Peyer's patch (tissue), 4 donors: Measurements from ENCODE around the gene LENG1. TPM values are rescaled to one million over a fixed set of nuclear protein-coding genes. Genes with fewer than 3 reads are reported as not detected.

Experiments
- DNase-seq, 3 donors: peaks; one replicate each; pipeline ENCODE4 v3.0.0-alpha.2; 2017 to 2019
- H3K27ac ChIP-seq, 4 donors: fragments of 200-600 bp; sonication (generic); one replicate each; pipeline ENCODE4 v1.5.1; 2016 to 2019
- H3K27me3 ChIP-seq, 2 donors: fragments of 200-600 bp; sonication (generic); one replicate each; pipeline ENCODE4 v1.5.1; 2019
- H3K36me3 ChIP-seq, 3 donors: fragments of 200-600 bp; sonication (generic); one replicate each; pipeline ENCODE4 v1.5.1; 2016 to 2019
- H3K4me1 ChIP-seq, 4 donors: fragments of 200-600 bp; sonication (generic); one replicate each; pipeline ENCODE4 v1.5.1; 2016 to 2019
- H3K4me3 ChIP-seq, 4 donors: fragments of 200-600 bp; sonication (generic); 1 replicate in 3 of 4; 2 replicates in 1 of 4; pipeline ENCODE4 v1.5.1; 2016 to 2019; ENCODE audit warnings: mild to moderate bottlenecking in 1 of 4
- H3K9me3 ChIP-seq, 4 donors: fragments of 200-600 bp; sonication (generic); one replicate each; pipeline ENCODE4 v1.5.1; 2016 to 2019; ENCODE audit warnings: mild to moderate bottlenecking in 1 of 4
- CTCF ChIP-seq, 6 experiments: fragments of 450-650 bp in 4 of 6; fragments of 200-600 bp in 2 of 6; sonication (generic) in 1 of 6; IDR thresholded peaks; one replicate each; pipeline ENCODE4 v1.5.1; 2017 to 2019; ENCODE audit warnings: antibody characterized with exemption in 6 of 6, mild to moderate bottlenecking in 3 of 6, moderate library complexity in 1 of 6
- POLR2A ChIP-seq, 2 donors: fragments of 450-650 bp; IDR thresholded peaks; one replicate each; pipeline ENCODE4 v1.5.1; 2017; ENCODE audit warnings: antibody characterized with exemption in 2 of 2, mild to moderate bottlenecking in 2 of 2, moderate library complexity in 2 of 2
- total RNA-seq, 4 donors: library from RNA; depleted of rRNA; stranded (reverse); fragments of >200 nt; gene quantifications; one replicate each; pipeline ENCODE4 v1.1.0, GENCODE V29; 2016

Gene LENG1
- total RNA-seq, 4 donors from 2014 or later = 2.9 to 28.9 (median 6.8) TPM

- Histone ChIP-seq H3K4me1 (peaks cover 0 to 46% (median 14%) of the 10 kb centered on the region in 4 donors), H3K27me3 (no peaks in the 10 kb centered on the region), H3K4me3 (peak overlapping the region; percentile 63 to 96 (median 80)), H3K9me3 (no peaks in the 10 kb centered on the region), H3K27ac (peak overlapping the region; percentile 92 to 99 (median 96)), H3K36me3 (peaks cover 0 to 43% (median 0%) of the 10 kb centered on the region in 3 donors)
- DNase-seq = no peak
- TF ChIP-seq POLR2A (IDR thresholded peaks at IDR 0.05) (no peak), CTCF (IDR thresholded peaks at IDR 0.05) (no peak)
Observed at GRCh38 chr19:54158812-54159351, 639 bp downstream of the LENG1 start.

GRCh38 chr19:54156953-54157352 is 2.6 kb downstream of the LENG1 start:
- H3K4me3 ChIP-seq = no peak overlapping the region
- DNase-seq = no peak
- no peak for TF ChIP-seq POLR2A (IDR thresholded peaks at IDR 0.05)
- TF ChIP-seq CTCF (IDR thresholded peaks at IDR 0.05) = no peak
- no peaks in the 10 kb centered on the region for H3K9me3 ChIP-seq
- H3K36me3 ChIP-seq = peaks cover 0 to 62% (median 0%) of the 10 kb centered on the region in 3 donors
- peaks cover 0 to 31% (median 13%) of the 10 kb centered on the region in 4 donors for H3K4me1 ChIP-seq
- no peaks in the 10 kb centered on the region for H3K27me3 ChIP-seq
- no peak overlapping the region for H3K27ac ChIP-seq

- no peak for DNase-seq
- H3K36me3 ChIP-seq = peaks cover 0 to 67% (median 0%) of the 10 kb centered on the region in 3 donors
- no peaks in the 10 kb centered on the region for H3K27me3 ChIP-seq
- no peaks in the 10 kb centered on the region for H3K9me3 ChIP-seq
- no peak overlapping the region for H3K4me3 ChIP-seq
- no peak for TF ChIP-seq POLR2A (IDR thresholded peaks at IDR 0.05)
- H3K27ac ChIP-seq = no peak overlapping the region
- H3K4me1 ChIP-seq = peaks cover 0 to 26% (median 12%) of the 10 kb centered on the region in 4 donors
Observed at GRCh38 chr19:54156490-54156889, 3.0 kb downstream of the LENG1 start.

- no peak overlapping the region for H3K27ac ChIP-seq
- no peaks in the 10 kb centered on the region for H3K9me3 ChIP-seq
- no peak overlapping the region for H3K4me3 ChIP-seq
- H3K36me3 ChIP-seq = peaks cover 0 to 75% (median 0%) of the 10 kb centered on the region in 3 donors
- no peak for TF ChIP-seq POLR2A (IDR thresholded peaks at IDR 0.05)
- TF ChIP-seq CTCF (IDR thresholded peaks at IDR 0.05) = no peak
- H3K4me1 ChIP-seq = peaks cover 0 to 18% (median 11%) of the 10 kb centered on the region in 4 donors
- no peak for DNase-seq
- H3K27me3 ChIP-seq = no peaks in the 10 kb centered on the region
Observed at GRCh38 chr19:54155694-54156093, 3.8 kb downstream of the LENG1 start.

GRCh38 chr19:54154603-54155345 is 4.7 kb downstream of the LENG1 start:
- no peak overlapping the region for H3K27ac ChIP-seq
- no peaks in the 10 kb centered on the region for H3K27me3 ChIP-seq
- no peak overlapping the region for H3K4me3 ChIP-seq
- no peak for TF ChIP-seq CTCF (IDR thresholded peaks at IDR 0.05)
- TF ChIP-seq POLR2A (IDR thresholded peaks at IDR 0.05) = no peak
- no peak for DNase-seq
- H3K4me1 ChIP-seq = peaks cover 0 to 12% (median 8%) of the 10 kb centered on the region in 4 donors
- peaks cover 0 to 84% (median 0%) of the 10 kb centered on the region in 3 donors for H3K36me3 ChIP-seq
- no peaks in the 10 kb centered on the region for H3K9me3 ChIP-seq

- Histone ChIP-seq H3K9me3 (no peaks in the 10 kb centered on the region), H3K27ac (no peak overlapping the region)
- no peak for DNase-seq
Observed at GRCh38 chr19:54153731-54154326, 5.7 kb downstream of the LENG1 start.

More at GRCh38 chr19:54153731-54154326, 5.7 kb downstream of the LENG1 start:
- H3K36me3 ChIP-seq = peaks cover 0 to 93% (median 0%) of the 10 kb centered on the region in 3 donors
- H3K27me3 ChIP-seq = no peaks in the 10 kb centered on the region
- no peak overlapping the region for H3K4me3 ChIP-seq
- peaks cover 0 to 9% (median 6%) of the 10 kb centered on the region in 4 donors for H3K4me1 ChIP-seq
- TF ChIP-seq CTCF (IDR thresholded peaks at IDR 0.05) = no peak
- TF ChIP-seq POLR2A (IDR thresholded peaks at IDR 0.05) = no peak
